ENCODE results near the gene MIER1. TPM values are rescaled to one million over a fixed set of nuclear protein-coding genes. Genes with fewer than 3 reads are reported as not detected.
A peak's percentile ranks its signal among the peaks of the same experiment; 100 is the strongest.

Gene MIER1
- total and polyA plus RNA-seq, 9 of the 15 experiments (the other 6 are each of a cell fraction or from before 2014, with no cell fraction given), result 13.9 to 34.8 (median 21.5) TPM

DNA sequence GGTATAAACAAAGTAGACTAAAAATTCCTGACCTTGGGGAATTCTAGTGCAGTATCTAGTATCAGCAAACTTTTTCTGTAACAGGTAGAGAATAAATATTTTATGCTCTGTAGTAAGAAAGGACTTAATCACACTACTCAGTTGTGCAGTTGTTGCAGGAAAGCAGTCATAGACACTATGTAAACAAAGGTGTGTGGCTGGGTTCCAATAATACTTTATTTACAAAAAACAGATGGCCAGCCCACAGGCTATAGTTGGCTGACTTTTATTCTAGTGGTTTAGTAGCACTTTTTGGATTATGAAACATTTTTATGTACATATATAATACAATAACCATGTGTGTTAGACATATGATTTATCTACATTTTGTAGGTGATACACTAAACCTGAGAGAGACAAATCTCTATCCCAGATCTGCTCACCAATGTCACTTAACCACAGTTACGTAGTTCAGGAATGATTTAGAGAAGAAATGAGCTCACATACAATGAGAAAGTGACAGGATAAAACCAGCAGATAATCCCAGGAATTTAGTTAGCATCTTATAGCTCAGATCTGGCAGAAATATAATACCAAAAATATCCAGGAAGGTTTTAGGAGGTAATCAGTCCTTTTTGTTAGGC lies 56.1 kb downstream of the MIER1 start:
- H3K79me2 ChIP-seq (ENCODE audit: control insufficient read depth, insufficient read depth, low read length), result no peaks in the 10 kb centered on the region
- CTCF ChIA-PET (ENCODE audit: low intra/inter-chr PET ratio), result no interaction called here
- TF ChIP-seq, protein P1, sequence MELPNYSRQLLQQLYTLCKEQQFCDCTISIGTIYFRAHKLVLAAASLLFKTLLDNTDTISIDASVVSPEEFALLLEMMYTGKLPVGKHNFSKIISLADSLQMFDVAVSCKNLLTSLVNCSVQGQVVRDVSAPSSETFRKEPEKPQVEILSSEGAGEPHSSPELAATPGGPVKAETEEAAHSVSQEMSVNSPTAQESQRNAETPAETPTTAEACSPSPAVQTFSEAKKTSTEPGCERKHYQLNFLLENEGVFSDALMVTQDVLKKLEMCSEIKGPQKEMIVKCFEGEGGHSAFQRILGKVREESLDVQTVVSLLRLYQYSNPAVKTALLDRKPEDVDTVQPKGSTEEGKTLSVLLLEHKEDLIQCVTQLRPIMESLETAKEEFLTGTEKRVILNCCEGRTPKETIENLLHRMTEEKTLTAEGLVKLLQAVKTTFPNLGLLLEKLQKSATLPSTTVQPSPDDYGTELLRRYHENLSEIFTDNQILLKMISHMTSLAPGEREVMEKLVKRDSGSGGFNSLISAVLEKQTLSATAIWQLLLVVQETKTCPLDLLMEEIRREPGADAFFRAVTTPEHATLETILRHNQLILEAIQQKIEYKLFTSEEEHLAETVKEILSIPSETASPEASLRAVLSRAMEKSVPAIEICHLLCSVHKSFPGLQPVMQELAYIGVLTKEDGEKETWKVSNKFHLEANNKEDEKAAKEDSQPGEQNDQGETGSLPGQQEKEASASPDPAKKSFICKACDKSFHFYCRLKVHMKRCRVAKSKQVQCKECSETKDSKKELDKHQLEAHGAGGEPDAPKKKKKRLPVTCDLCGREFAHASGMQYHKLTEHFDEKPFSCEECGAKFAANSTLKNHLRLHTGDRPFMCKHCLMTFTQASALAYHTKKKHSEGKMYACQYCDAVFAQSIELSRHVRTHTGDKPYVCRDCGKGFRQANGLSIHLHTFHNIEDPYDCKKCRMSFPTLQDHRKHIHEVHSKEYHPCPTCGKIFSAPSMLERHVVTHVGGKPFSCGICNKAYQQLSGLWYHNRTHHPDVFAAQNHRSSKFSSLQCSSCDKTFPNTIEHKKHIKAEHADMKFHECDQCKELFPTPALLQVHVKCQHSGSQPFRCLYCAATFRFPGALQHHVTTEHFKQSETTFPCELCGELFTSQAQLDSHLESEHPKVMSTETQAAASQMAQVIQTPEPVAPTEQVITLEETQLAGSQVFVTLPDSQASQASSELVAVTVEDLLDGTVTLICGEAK (IDR thresholded peaks at IDR 0.05), result peak; percentile 86
- TF ChIP-seq, protein P1 (CRISPR knock-in tag; IDR thresholded peaks at IDR 0.05), result no peak
- TF ChIP-seq MTA1 (IDR thresholded peaks at IDR 0.05; ENCODE audit: borderline replicate concordance) (no peak), HMG20A (CRISPR knock-in tag; conservative IDR thresholded peaks at IDR 0.05) (no peak)
- DNase-seq (ENCODE audit: extremely low read depth in 1 of 4, low spot score in 3 of 4) (no peak), ATAC-seq (no peak), FAIRE-seq (no peak)
- H3K4me2 ChIP-seq (ENCODE audit: insufficient read depth, low read length), result no peak overlapping the region
- no peak overlapping the region for H3K4me3 ChIP-seq
- 94% methylated on average over 1 of the region's 1 CpG for WGBS (ENCODE audit: insufficient coverage, low coverage, missing lambda C conversion rate)
- intact Hi-C loops (cut with micrococcal nuclease) (no loop called here), in situ Hi-C loops (cut with MboI) (loop anchor here (25.0 kb wide), 1 partner anchor 506 kb away; no protein-coding TSS in a partner anchor)
- no peak overlapping the region for H3K9ac ChIP-seq (ENCODE audit: insufficient read depth in 1 of 2, low read depth in 2 of 2, low read length in 2 of 2)
- H3K9me1 ChIP-seq (ENCODE audit: control insufficient read depth, insufficient read depth, low read length), result no peaks in the 10 kb centered on the region
- H3K27ac ChIP-seq (ENCODE audit: extremely low read depth, low read depth, low read length), result no peak overlapping the region
- no peak overlapping the region for H2AFZ ChIP-seq (ENCODE audit: low read depth, low read length)
- H4K20me1 ChIP-seq (replicated peaks; ENCODE audit: control insufficient read depth, insufficient read depth, low read length), result no peaks in the 10 kb centered on the region
- H3K9me3 ChIP-seq (replicated peaks; ENCODE audit: control insufficient read depth, insufficient read depth, low read depth, low read length), result no peaks in the 10 kb centered on the region
- no peaks in the 10 kb centered on the region for H3K27me3 ChIP-seq (ENCODE audit: control insufficient read depth in 2 of 2, insufficient read depth in 2 of 2, low read length in 2 of 2)
- no peaks in the 10 kb centered on the region for H3K4me1 ChIP-seq (replicated peaks in 1 of 2; ENCODE audit: control insufficient read depth in 2 of 2, insufficient read depth in 2 of 2, low read length in 2 of 2)
- POLR2A ChIA-PET, result interaction anchor here (0.8 to 1.0 kb wide), 2 partner anchors 9 to 15 kb away, joined by 4 to 5 read pairs; no protein-coding TSS in a partner anchor
- H3K36me3 ChIP-seq (ENCODE audit: control insufficient read depth, insufficient read depth, low read length), result peaks cover 90% of the 10 kb centered on the region
- BruUV-seq (replicated peaks), result no TSS peak

All from K562 (cell line).